Large intestine (tissue), 3 donors: ENCODE data around the gene ZNF697. TPM values are rescaled to one million over a fixed set of nuclear protein-coding genes. Genes with fewer than 3 reads are reported as not detected.
A peak's percentile ranks its signal among the peaks of the same experiment; 100 is the strongest.

Experiments used
- DNase-seq, 2 donors: peaks; one replicate each; pipeline versions ENCODE4 v3.0.0 to v3.0.0-alpha.2; 2013
- H3K27ac ChIP-seq: one replicate; pipeline ENCODE4 v1.5.1; 2013; ENCODE audit warnings: low read length
- H3K27me3 ChIP-seq: 2 replicates; pipeline ENCODE4 v1.6.1; 2013; ENCODE audit warnings: low read length; ENCODE audit not compliant: control insufficient read depth, insufficient read depth
- H3K36me3 ChIP-seq: 2 replicates; pipeline ENCODE4 v1.6.1; 2013; ENCODE audit warnings: low read length; ENCODE audit not compliant: control insufficient read depth, insufficient read depth
- H3K4me1 ChIP-seq: one replicate; pipeline ENCODE4 v1.6.1; 2013; ENCODE audit warnings: low read length; ENCODE audit not compliant: control insufficient read depth, insufficient read depth
- H3K4me3 ChIP-seq: one replicate; pipeline ENCODE4 v1.5.1; 2013; ENCODE audit warnings: low read length
- H3K9me3 ChIP-seq: one replicate; pipeline ENCODE4 v1.6.1; 2013; ENCODE audit warnings: mild to moderate bottlenecking, low read depth, low read length, moderate library complexity; ENCODE audit not compliant: control insufficient read depth
- WGBS: methylation state at CpG from one replicate; pipeline ENCODE4 v1.1.5; 2013; ENCODE audit warnings: low lambda C conversion rate; ENCODE audit not compliant: insufficient coverage; 5-methylcytosine and 5-hydroxymethylcytosine counted together
- polyA plus RNA-seq: library from polyadenylated mRNA; unstranded; fragments of 120-200 nt; gene quantifications from one replicate; pipeline ENCODE4 v1.2.1, GENCODE V29; 2013

The ZNF697 gene
- polyA plus RNA-seq, 1 donor: 9.0 TPM

GRCh38 chr1:119680723-119681122, 32.7 kb upstream of the ZNF697 start:
- Histone ChIP-seq H3K9me3 (no peaks in the 10 kb centered on the region), H3K36me3 (no peaks in the 10 kb centered on the region), H3K27me3 (no peaks in the 10 kb centered on the region), H3K27ac (no peak overlapping the region), H3K4me1 (no peaks in the 10 kb centered on the region), H3K4me3 (no peak overlapping the region)
- DNase-seq: no peak
- WGBS: 100% methylated on average over 1 of the region's 2 CpGs

GRCh38 chr1:119680193-119680592, 32.1 kb upstream of the ZNF697 start:
- 83% methylated on average over 2 of the region's 3 CpGs for WGBS
- no peaks in the 10 kb centered on the region for H3K27me3 ChIP-seq

GRCh38 chr1:119679223-119679622, 31.2 kb upstream of the ZNF697 start:
- no peaks in the 10 kb centered on the region for H3K36me3 ChIP-seq
- WGBS: no CpG with 5 or more reads among the region's 1 CpG
- no peaks in the 10 kb centered on the region for H3K9me3 ChIP-seq
- H3K4me3 ChIP-seq: no peak overlapping the region
- DNase-seq: no peak
- H3K27me3 ChIP-seq: no peaks in the 10 kb centered on the region
- H3K27ac ChIP-seq: no peak overlapping the region
- H3K4me1 ChIP-seq: peaks cover 3% of the 10 kb centered on the region

More at GRCh38 chr1:119680193-119680592, 32.1 kb upstream of the ZNF697 start:
- Histone ChIP-seq H3K4me1 (peaks cover 2% of the 10 kb centered on the region), H3K9me3 (no peaks in the 10 kb centered on the region), H3K36me3 (no peaks in the 10 kb centered on the region), H3K4me3 (no peak overlapping the region), H3K27ac (no peak overlapping the region)
- peak in 1 of 2 donors; percentile 52 for DNase-seq

GRCh38 chr1:119676571-119677206, 28.6 kb upstream of the ZNF697 start:
- H3K4me3 ChIP-seq: no peak overlapping the region
- DNase-seq: no peak
- WGBS: no CpG with 5 or more reads among the region's 8 CpGs

GRCh38 chr1:119675349-119676345, 27.6 kb upstream of the ZNF697 start:
- 0% methylated on average over 2 of the region's 16 CpGs for WGBS
- peak; percentile 73 to 80 for DNase-seq
- peak overlapping the region; percentile 34 for H3K4me3 ChIP-seq
- H3K9me3 ChIP-seq: no peaks in the 10 kb centered on the region
- H3K27ac ChIP-seq: no peak overlapping the region
- no peaks in the 10 kb centered on the region for H3K27me3 ChIP-seq
- H3K4me1 ChIP-seq: peaks cover 3% of the 10 kb centered on the region
- H3K36me3 ChIP-seq: no peaks in the 10 kb centered on the region

More at GRCh38 chr1:119676571-119677206, 28.6 kb upstream of the ZNF697 start:
- no peaks in the 10 kb centered on the region for H3K9me3 ChIP-seq
- H3K27ac ChIP-seq: no peak overlapping the region
- no peaks in the 10 kb centered on the region for H3K36me3 ChIP-seq
- H3K27me3 ChIP-seq: no peaks in the 10 kb centered on the region
- peaks cover 3% of the 10 kb centered on the region for H3K4me1 ChIP-seq

DNA sequence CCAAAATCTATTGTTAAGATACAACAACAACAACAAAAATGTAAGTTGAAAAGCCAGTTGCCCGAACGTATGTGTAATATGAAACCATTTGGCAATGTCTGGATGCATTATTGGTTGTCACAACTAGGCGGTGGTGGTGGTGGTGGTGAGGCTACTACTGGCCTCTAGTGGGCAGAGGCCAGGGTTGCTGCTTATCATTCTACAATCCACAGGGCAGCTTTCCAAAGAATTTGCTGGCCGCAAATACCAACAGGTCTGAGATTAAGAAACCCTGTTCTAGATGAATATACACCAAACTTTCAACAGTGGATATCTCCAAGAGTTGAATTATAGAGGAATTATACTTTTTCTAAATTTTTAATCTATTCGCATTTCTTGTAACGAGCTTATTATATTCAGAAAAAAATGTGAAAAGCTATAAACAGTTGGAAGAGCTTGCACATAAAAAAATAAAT, 26.8 kb upstream of the ZNF697 start:
- no peak overlapping the region for H3K27ac ChIP-seq
- 96% methylated on average over 2 of the region's 6 CpGs for WGBS
- peaks cover 3% of the 10 kb centered on the region for H3K4me1 ChIP-seq
- no peak for DNase-seq
- peak overlapping the region; percentile 34 for H3K4me3 ChIP-seq
- H3K9me3 ChIP-seq: no peaks in the 10 kb centered on the region
- H3K36me3 ChIP-seq: no peaks in the 10 kb centered on the region
- no peaks in the 10 kb centered on the region for H3K27me3 ChIP-seq

DNA sequence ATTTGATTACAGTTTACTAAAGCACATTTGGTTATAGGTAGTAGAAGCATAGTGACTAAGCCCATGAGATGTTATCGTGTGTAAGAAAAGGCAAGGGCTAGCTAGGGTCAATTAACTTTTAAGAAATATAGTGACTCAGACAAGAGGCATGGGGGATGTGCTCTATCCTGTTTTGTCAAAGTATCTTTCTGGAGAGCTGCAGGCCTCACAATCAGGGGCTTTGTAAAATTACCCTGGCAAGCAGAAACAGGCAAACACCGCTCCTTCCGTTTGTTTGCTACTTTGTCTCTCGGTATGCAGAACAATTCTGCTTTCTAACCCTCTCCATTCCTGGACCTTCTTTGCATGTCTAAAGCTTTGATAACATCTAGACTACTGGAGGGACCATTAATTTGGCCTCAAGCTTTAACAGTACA, 26.1 kb upstream of the ZNF697 start:
- H3K27ac ChIP-seq: no peak overlapping the region
- no peak for DNase-seq
- H3K9me3 ChIP-seq: no peaks in the 10 kb centered on the region
- peaks cover 3% of the 10 kb centered on the region for H3K4me1 ChIP-seq
- WGBS: 70% methylated on average over 2 of the region's 4 CpGs
- H3K36me3 ChIP-seq: no peaks in the 10 kb centered on the region
- H3K27me3 ChIP-seq: no peaks in the 10 kb centered on the region
- H3K4me3 ChIP-seq: no peak overlapping the region

DNA sequence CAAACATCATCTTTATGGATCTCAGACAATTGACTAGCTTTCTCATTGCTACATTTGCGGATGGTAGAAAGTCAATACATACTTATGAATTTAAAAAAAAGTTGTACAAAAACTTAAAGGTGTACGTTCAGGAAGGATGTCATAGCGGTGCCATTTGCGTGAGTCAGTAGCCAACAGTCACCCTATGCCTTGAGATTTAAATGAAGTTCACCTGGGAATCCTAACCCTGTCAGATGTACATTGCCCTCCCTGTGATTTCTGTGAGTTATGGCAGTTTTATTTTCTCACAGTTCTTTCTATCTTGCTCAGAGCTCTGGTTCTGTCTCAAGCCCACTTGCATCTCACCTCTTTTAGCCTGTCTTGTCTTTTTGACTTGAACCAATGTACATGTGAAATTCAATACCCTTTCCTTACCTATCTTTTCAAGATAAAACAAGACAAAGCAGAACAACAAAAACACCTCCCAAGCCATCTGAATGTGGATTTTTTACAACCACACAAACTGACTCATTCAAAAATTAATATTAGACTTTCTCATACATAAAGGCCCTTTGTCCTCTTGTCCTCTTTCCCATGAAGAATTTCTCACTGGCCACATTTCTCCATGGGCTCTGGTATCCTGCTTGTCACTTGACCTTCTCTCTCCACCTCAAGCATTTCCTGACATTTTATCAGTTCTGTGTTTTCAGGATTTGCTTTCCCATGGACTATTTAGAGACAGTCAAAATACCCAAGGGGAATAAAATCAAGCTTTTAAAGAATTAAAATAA, 25.3 kb upstream of the ZNF697 start:
- 90% methylated on average over 2 of the region's 4 CpGs for WGBS
- Histone ChIP-seq H3K36me3 (no peaks in the 10 kb centered on the region), H3K4me1 (peaks cover 3% of the 10 kb centered on the region), H3K4me3 (no peak overlapping the region), H3K9me3 (no peaks in the 10 kb centered on the region), H3K27ac (no peak overlapping the region), H3K27me3 (no peaks in the 10 kb centered on the region)
- DNase-seq: peak in 1 of 2 donors; percentile 25

- Histone ChIP-seq H3K4me3 (no peak overlapping the region), H3K27me3 (no peaks in the 10 kb centered on the region), H3K36me3 (no peaks in the 10 kb centered on the region), H3K27ac (no peak overlapping the region), H3K4me1 (peaks cover 3% of the 10 kb centered on the region), H3K9me3 (no peaks in the 10 kb centered on the region)
- DNase-seq: no peak
- WGBS: 83% methylated on average over 1 of the region's 2 CpGs
Measured at GRCh38 chr1:119670898-119671297, 22.8 kb upstream of the ZNF697 start.

- Histone ChIP-seq H3K4me3 (no peak overlapping the region), H3K27me3 (no peaks in the 10 kb centered on the region), H3K9me3 (no peaks in the 10 kb centered on the region), H3K27ac (no peak overlapping the region), H3K36me3 (no peaks in the 10 kb centered on the region), H3K4me1 (peaks cover 10% of the 10 kb centered on the region)
- DNase-seq: no peak
- no CpG with 5 or more reads among the region's 6 CpGs for WGBS
Measured at GRCh38 chr1:119667173-119667572, 19.1 kb upstream of the ZNF697 start.
